Calu3 (cell line): ENCODE data around the gene SLC25A21. TPM values are rescaled to one million over a fixed set of nuclear protein-coding genes. Genes with fewer than 3 reads are reported as not detected.

ENCODE experiments used
- BruUV-seq: library from RNA; stranded (reverse); fragments of 400-500 nt; replicated peaks from 2 replicates; lab custom pipeline; 2021; lab: Mats Ljungman, UMichigan
- CTCF ChIA-PET: fragments of 300-600 bp; sonication (Branson Sonifier 250); formaldehyde crosslinking; loops from one replicate; lab custom pipeline; 2022; ENCODE audit warnings: antibody characterized with exemption; lab: Charles Lee
- DNase-seq: peaks from one replicate; pipeline ENCODE4 v3.0.0; 2022
- H3K27ac Mint-ChIP-seq: one replicate; pipeline ENCODE4 v1.8.0; 2022; ENCODE audit warnings: mixed read lengths; ENCODE audit not compliant: unreplicated experiment
- H3K27me3 Mint-ChIP-seq: one replicate; pipeline ENCODE4 v1.8.0; 2022; ENCODE audit warnings: mixed read lengths; ENCODE audit not compliant: unreplicated experiment
- H3K36me3 Mint-ChIP-seq: one replicate; pipeline ENCODE4 v1.8.0; 2022; ENCODE audit warnings: mild to moderate bottlenecking, moderate library complexity, mixed read lengths; ENCODE audit not compliant: insufficient read depth, unreplicated experiment
- H3K4me1 Mint-ChIP-seq: one replicate; pipeline ENCODE4 v1.8.0; 2022; ENCODE audit warnings: mild to moderate bottlenecking, low read depth, mixed read lengths; ENCODE audit not compliant: unreplicated experiment
- H3K4me3 Mint-ChIP-seq: one replicate; pipeline ENCODE4 v1.8.0; 2022; ENCODE audit warnings: mild to moderate bottlenecking, low read depth, moderate library complexity, mixed read lengths; ENCODE audit not compliant: unreplicated experiment
- H3K9me3 Mint-ChIP-seq: one replicate; pipeline ENCODE4 v1.8.0; 2022; ENCODE audit warnings: low read depth, mixed read lengths; ENCODE audit not compliant: unreplicated experiment
- CTCF ChIP-seq: fragments of 200-600 bp; IDR thresholded peaks from one replicate; pipeline ENCODE4 v1.8.0; 2022; ENCODE audit warnings: antibody characterized with exemption; ENCODE audit not compliant: unreplicated experiment
- intact Hi-C: fragments of 100-400 bp; cut with micrococcal nuclease; formaldehyde crosslinking; loops from one replicate; pipeline ENCODE4 v1.10.0; 2022; ENCODE audit not compliant: unreplicated experiment
- total RNA-seq: library from RNA; stranded (reverse); gene quantifications from 2 replicates; pipeline ENCODE4 v1.2.3, GENCODE V29; 2022

The SLC25A21 gene
- total RNA-seq, 1 experiment from 2014 or later, result 1.4 TPM

DNA sequence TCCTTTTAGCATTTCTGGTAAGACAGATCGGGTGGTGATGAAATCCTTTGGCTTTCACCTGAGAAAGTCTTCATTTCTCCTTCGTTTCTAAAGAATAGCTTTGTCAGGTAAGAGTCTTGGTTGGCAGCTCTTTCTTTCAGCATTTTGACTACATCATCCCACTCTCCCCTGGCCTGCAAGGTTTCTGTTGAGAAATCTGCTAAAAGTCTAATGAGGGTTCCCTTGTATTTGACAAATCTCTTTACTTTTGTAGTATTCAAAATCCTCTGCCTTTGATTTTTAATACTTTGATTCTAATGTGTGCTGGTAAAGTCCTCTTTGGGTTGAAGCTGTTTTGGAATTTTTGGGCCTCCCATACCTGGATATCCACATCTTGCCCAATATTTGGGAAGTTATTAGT is 390.5 kb downstream of the SLC25A21 start:
- Mint-ChIP-seq H3K27me3 (no peaks in the 10 kb centered on the region), H3K4me1 (no peaks in the 10 kb centered on the region)
- CTCF ChIA-PET, result no interaction called here

DNA sequence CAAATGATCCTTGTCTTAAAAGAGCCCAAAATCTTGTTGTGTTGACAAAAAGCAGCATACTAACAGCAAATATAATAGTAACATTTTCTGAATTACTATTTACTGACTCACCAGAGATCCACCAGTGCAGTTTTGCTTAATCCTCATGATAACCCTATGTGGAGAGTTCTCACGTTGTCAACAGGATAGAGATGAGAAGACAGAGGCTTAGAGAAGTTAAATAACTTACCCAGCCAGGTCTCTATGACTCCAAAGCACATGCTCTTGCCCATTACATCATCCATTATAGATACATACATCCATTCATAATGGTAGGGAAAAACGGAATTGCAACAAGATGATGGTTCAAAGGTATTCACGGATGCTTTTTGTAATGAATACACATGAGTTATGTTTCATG is 398.8 kb downstream of the SLC25A21 start:
- H3K9me3 Mint-ChIP-seq, result no peaks in the 10 kb centered on the region
- H3K27ac Mint-ChIP-seq, result no peak overlapping the region
- no peak overlapping the region for H3K4me3 Mint-ChIP-seq
- BruUV-seq, result no TSS peak
- no peaks in the 10 kb centered on the region for H3K27me3 Mint-ChIP-seq
- CTCF ChIA-PET, result interaction anchor here (0.5 to 0.9 kb wide), 2 partner anchors 169 to 275 kb away, joined by 3 to 4 read pairs; no protein-coding TSS in a partner anchor
- peaks cover 2% of the 10 kb centered on the region for H3K4me1 Mint-ChIP-seq
- intact Hi-C loops, result loop anchor here (5.0 to 10.0 kb wide), 2 partner anchors 116 to 171 kb away; no protein-coding TSS in a partner anchor
- H3K36me3 Mint-ChIP-seq, result no peaks in the 10 kb centered on the region
- no peak for DNase-seq
- no peak for TF ChIP-seq CTCF

More for the DNA sequence above, 390.5 kb downstream of the SLC25A21 start:
- intact Hi-C loops, result no loop called here
- BruUV-seq, result no TSS peak
- Mint-ChIP-seq H3K36me3 (no peaks in the 10 kb centered on the region), H3K4me3 (no peak overlapping the region), H3K9me3 (no peaks in the 10 kb centered on the region), H3K27ac (no peak overlapping the region)
- DNase-seq, result no peak
- no peak for TF ChIP-seq CTCF

DNA sequence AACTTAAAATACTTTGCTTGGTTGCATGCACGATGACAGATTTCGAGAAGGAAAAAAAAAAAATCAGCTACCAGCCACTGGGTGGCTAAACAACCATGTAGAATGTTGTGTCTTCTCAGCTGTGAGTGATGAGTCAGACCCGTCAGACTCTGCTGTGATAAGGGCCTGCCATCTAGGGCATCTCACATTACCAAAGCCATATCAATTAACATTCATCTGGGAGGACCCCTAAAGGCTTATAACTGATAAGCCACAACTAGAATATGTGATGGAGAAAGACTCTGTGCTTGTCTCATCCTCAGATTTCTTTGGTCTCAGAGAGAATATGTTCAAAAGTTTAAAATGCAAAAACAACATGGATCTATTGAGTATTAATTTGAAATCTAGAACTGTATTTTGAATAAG is 399.3 kb downstream of the SLC25A21 start:
- intact Hi-C loops, result loop anchor here (5.0 to 10.0 kb wide), 2 partner anchors 116 to 172 kb away; no protein-coding TSS in a partner anchor
- BruUV-seq, result no TSS peak
- CTCF ChIA-PET, result interaction anchor here (0.5 to 0.9 kb wide), 2 partner anchors 169 to 275 kb away, joined by 3 to 4 read pairs; no protein-coding TSS in a partner anchor
- Mint-ChIP-seq H3K27me3 (no peaks in the 10 kb centered on the region), H3K36me3 (no peaks in the 10 kb centered on the region), H3K4me3 (no peak overlapping the region), H3K9me3 (no peaks in the 10 kb centered on the region), H3K4me1 (peaks cover 6% of the 10 kb centered on the region), H3K27ac (no peak overlapping the region)
- TF ChIP-seq CTCF, result no peak
- peak; percentile 10 for DNase-seq

DNA sequence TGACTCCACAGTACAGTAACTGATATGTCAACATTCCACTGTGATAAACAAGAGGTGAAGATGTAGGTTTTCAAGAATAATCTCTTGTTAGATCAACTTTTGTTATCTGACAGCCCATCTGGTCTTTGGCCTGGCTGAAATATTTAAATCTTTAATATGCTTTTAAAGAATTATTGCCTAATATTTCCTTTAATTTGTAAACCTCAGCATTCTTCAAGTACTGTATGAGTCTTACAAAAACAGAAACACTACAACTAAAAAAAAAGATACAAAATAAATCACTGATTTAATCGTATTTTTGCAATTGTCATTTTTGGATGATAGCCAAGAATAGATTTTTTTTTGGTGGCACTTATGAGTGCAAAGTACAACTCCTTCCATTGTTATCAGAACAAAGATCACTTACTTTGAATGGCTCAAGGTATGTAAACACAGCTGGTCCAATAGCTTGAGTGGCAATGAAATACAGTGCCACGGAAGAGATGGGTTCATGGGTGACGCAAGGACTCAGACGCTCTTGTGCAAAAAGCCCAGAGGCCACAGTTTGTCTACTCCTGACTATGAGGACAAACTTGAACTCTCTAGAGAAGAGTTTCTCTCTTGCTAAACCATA is 401.3 kb downstream of the SLC25A21 start:
- no TSS peak for BruUV-seq
- TF ChIP-seq CTCF, result no peak
- H3K36me3 Mint-ChIP-seq, result no peaks in the 10 kb centered on the region
- CTCF ChIA-PET, result interaction anchor here (0.6 kb wide), 1 partner anchor 32 kb away, joined by 4 read pairs; no protein-coding TSS in a partner anchor
- no peaks in the 10 kb centered on the region for H3K9me3 Mint-ChIP-seq
- no peak overlapping the region for H3K27ac Mint-ChIP-seq
- no peak overlapping the region for H3K4me3 Mint-ChIP-seq
- DNase-seq, result peak; percentile 32
- H3K27me3 Mint-ChIP-seq, result no peaks in the 10 kb centered on the region
- intact Hi-C loops, result loop anchor here (5.0 to 10.0 kb wide), 2 partner anchors 114 to 174 kb away; no protein-coding TSS in a partner anchor
- H3K4me1 Mint-ChIP-seq, result peaks cover 19% of the 10 kb centered on the region
